ENCODE measurements around the gene SLC7A10. TPM values are rescaled to one million over a fixed set of nuclear protein-coding genes. Genes with fewer than 3 reads are reported as not detected.

Gene SLC7A10
- total and polyA plus RNA-seq, 8 donors, result 0.50 to 1.2 (median 0.96) TPM; not detected in 1

- DNase-seq (peak in 1 of 4 donors; percentile 8), ATAC-seq (no peak)
- TF ChIP-seq, protein P1, sequence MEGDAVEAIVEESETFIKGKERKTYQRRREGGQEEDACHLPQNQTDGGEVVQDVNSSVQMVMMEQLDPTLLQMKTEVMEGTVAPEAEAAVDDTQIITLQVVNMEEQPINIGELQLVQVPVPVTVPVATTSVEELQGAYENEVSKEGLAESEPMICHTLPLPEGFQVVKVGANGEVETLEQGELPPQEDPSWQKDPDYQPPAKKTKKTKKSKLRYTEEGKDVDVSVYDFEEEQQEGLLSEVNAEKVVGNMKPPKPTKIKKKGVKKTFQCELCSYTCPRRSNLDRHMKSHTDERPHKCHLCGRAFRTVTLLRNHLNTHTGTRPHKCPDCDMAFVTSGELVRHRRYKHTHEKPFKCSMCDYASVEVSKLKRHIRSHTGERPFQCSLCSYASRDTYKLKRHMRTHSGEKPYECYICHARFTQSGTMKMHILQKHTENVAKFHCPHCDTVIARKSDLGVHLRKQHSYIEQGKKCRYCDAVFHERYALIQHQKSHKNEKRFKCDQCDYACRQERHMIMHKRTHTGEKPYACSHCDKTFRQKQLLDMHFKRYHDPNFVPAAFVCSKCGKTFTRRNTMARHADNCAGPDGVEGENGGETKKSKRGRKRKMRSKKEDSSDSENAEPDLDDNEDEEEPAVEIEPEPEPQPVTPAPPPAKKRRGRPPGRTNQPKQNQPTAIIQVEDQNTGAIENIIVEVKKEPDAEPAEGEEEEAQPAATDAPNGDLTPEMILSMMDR (IDR thresholded peaks at IDR 0.05), result no peak
- H3K27me3 ChIP-seq, result peaks cover 23 to 50% of the 10 kb centered on the region in 2 donors
- intact Hi-C loops (cut with DNase I), result no loop called here
- H3K4me3 ChIP-seq, result no peak overlapping the region
- H3K36me3 ChIP-seq, result no peaks in the 10 kb centered on the region
- no peak overlapping the region for H3K27ac ChIP-seq
- peaks cover 0 to 34% of the 10 kb centered on the region in 2 donors for H3K4me1 ChIP-seq
- peaks cover 0 to 20% of the 10 kb centered on the region in 2 donors for H3K9me3 ChIP-seq
Observed at GRCh38 chr19:33229962-33230361, 4.3 kb upstream of the SLC7A10 start.

DNA sequence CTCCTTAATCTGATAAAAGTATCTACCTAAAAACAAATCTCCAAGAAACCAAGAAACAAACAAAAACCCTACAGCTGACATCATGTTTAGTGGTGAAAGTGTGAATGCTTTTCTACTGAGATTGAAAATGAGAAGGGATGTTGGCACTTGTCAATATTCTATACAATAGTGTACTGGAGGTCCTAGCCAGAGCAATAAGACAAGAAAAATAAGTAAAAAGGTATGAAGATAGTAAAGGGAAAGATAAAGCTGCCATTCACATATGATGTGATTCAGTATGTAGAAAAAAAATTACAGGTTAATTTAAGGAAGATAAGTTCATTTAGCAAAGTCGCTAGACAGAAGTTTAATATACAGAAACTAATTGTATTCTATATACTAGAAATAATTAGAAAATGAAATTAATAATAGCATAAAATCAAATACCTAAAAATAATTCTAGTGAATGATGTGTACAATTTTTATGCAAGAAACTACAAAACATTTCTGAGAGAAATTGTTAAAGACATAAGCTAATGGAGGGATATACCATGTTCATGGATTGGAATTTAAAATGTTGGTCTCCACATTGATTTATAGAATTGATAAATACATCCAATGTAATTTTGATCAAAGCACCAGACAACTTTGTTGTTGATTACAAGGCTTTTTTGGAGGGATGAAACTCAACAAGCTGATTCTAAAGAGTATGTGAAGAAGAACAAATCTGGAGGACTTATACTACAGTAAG lies 2.4 kb upstream of the SLC7A10 start:
- TF ChIP-seq, protein P1 (IDR thresholded peaks at IDR 0.05), result no peak
- peaks cover 0 to 32% of the 10 kb centered on the region in 2 donors for H3K4me1 ChIP-seq
- DNase-seq (no peak), ATAC-seq (no peak)
- peaks cover 0 to 20% of the 10 kb centered on the region in 2 donors for H3K9me3 ChIP-seq
- H3K27ac ChIP-seq, result no peak overlapping the region
- intact Hi-C loops (cut with DNase I), result no loop called here
- H3K4me3 ChIP-seq, result no peak overlapping the region
- peaks cover 33 to 56% of the 10 kb centered on the region in 2 donors for H3K27me3 ChIP-seq
- no peaks in the 10 kb centered on the region for H3K36me3 ChIP-seq

GRCh38 chr19:33227242-33227650 lies 1.6 kb upstream of the SLC7A10 start:
- ATAC-seq (peak; percentile 78), DNase-seq (peak in 1 of 4 donors; percentile 76)
- peaks cover 33 to 63% of the 10 kb centered on the region in 2 donors for H3K27me3 ChIP-seq
- intact Hi-C loops (cut with DNase I), result no loop called here
- H3K9me3 ChIP-seq, result peaks cover 0 to 20% of the 10 kb centered on the region in 2 donors
- peaks cover 0 to 32% of the 10 kb centered on the region in 2 donors for H3K4me1 ChIP-seq
- H3K4me3 ChIP-seq, result peak overlapping the region in 1 of 2 donors; percentile 40
- peak overlapping the region in 1 of 2 donors; percentile 19 for H3K27ac ChIP-seq
- TF ChIP-seq, protein P1 (IDR thresholded peaks at IDR 0.05), result no peak
- H3K36me3 ChIP-seq, result no peaks in the 10 kb centered on the region

DNA sequence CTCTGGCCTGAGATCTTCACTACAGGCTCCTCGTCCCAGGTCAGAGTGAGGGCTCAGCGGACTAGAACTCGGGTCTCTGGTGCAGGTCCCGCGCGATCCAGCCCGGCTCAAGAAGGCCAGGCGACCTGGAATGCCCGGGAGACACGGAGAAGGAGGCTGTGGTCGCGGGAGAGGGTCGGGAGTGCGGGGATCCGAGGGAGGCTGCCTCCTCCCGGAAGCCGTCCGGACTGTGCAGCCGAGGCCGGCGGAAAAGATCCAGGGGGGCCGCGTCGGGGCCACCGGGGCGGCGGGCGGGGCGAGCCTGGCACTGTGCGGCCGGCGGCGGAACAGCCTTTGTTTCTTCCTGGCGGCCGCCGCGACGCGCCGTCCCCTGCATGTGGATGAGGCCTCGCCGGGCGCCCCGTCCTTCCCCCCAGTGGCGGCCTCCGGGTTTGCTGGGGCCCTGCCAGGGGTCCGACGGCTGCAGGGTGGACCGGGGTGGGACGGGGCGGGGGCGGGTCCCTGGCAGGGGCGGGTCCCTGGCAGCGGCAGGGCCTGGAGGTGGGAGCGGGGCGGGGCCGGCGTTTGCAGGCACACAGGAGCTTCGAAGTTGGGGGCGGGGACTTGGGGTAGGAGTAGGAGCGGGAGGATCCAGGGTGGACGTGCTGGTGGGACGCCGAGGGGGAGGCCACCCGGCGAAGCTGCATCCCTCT lies 1.0 kb upstream of the SLC7A10 start:
- DNase-seq (peak in 3 of 4 donors; percentile 37 to 90 (median 68)), ATAC-seq (peak; percentile 91)
- Histone ChIP-seq H3K4me3 (peak overlapping the region; percentile 22 to 40), H3K27ac (peak overlapping the region in 1 of 2 donors; percentile 19), H3K27me3 (peaks cover 33 to 68% of the 10 kb centered on the region in 2 donors), H3K36me3 (no peaks in the 10 kb centered on the region), H3K4me1 (peaks cover 0 to 29% of the 10 kb centered on the region in 2 donors), H3K9me3 (peaks cover 0 to 20% of the 10 kb centered on the region in 2 donors)
- intact Hi-C loops (cut with DNase I), result no loop called here
- TF ChIP-seq, protein P1 (IDR thresholded peaks at IDR 0.05), result no peak
